ENCODE data around the gene MINPP1.
"Not testable (repeated sequence)": the region's sequence is repeated elsewhere in the genome, so short reads cannot be mapped to it uniquely, and the experiment has no call there.

Gene MINPP1

DNA sequence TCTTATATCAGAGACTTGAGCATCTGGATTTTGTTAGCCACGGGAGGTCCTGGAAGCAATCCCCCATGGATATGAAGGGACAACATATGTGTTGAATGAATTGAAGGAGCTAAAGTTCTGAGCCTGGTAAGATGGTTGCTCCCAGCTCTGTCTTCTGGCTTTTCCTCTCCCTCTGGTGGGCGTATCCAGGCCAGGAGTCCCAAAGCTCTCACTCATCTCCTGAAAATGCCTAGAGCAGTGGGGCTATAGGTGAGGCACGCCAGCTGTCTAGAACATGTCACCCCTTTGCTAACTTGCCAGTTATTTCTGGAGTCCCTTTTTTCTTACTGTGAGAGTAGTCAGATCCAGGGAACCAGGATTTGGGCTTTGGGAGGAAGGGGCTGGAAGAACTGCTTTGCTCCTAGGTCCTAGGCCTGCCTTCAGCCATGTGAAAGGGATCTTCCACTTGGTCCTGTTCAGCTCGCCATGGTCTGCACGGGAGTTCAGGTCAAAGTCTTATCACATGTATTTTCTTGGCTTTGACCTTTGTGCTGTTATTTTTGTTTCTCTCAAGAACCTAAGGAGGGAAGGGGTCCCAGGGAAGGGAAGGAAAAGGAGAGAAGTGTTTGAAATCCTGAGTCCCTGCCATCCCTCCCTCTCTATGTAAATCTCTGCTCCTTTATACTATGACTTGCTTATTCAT lies 73.6 kb downstream of the MINPP1 start:
- no peak for DNase-seq

DNA sequence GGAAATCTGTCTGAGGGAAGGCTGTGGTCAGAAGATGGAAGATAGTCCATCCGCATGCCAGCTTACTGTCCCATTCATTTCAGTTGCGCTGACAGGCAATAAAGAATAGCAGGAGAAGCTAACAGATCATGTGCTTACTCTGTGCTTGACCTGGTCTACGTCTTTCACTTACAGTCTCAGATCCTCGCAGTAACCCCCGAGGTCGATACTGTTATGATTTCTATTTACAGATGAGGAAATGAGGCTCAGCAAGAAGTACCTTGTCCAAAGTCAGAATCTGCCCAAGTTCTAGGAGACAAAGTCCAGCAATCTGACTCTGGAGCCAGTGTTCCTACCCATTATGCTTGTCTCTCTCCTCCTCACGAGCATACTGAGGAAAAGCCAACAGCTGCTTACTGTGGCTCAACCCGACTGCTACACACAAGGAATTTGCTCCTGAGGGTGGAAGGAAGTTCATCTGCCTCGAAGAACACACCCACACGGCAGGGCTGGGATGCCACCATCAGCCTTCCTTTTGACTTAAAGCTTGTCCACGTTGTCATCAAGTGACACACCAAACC lies 74.2 kb downstream of the MINPP1 start:
- DNase-seq: no peak

DNA sequence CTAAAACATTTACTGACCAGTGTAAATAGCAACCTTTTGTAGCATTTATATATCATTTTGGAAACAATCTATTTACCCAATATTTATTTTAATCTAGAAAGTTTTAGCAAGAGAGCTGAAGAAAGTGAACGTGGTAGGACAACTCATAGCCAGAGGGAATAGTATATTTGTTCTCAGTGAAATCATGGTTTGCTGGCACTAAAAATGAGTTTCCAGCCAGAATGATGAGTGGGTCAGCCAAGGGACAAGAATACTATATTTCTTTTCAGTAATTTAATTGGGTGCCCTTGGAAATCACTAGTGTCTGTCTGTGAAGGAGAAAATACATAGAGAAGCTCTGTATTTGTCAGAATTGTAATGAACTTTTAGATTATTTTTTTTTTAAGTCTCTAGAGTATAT lies 74.9 kb downstream of the MINPP1 start:
- DNase-seq: no peak

DNA sequence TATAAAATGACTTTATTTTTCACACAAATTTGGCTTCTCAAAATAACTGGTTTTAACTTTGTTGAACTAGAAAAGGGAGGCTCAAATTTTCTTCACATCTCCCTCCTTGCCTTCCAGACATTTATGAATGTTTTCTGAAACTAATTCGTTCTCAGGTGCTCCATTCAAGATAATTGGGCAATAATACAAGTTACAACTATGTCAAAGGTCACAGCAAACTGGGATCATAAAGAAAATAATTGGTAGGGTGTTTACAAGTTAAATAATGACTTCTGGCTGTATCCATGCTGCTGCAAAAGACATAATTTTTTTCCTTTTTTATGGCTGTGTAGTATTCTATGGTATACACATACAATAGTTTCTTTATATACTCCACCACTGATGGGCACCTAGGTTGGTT lies 75.3 kb downstream of the MINPP1 start:
- DNase-seq: no peak

DNA sequence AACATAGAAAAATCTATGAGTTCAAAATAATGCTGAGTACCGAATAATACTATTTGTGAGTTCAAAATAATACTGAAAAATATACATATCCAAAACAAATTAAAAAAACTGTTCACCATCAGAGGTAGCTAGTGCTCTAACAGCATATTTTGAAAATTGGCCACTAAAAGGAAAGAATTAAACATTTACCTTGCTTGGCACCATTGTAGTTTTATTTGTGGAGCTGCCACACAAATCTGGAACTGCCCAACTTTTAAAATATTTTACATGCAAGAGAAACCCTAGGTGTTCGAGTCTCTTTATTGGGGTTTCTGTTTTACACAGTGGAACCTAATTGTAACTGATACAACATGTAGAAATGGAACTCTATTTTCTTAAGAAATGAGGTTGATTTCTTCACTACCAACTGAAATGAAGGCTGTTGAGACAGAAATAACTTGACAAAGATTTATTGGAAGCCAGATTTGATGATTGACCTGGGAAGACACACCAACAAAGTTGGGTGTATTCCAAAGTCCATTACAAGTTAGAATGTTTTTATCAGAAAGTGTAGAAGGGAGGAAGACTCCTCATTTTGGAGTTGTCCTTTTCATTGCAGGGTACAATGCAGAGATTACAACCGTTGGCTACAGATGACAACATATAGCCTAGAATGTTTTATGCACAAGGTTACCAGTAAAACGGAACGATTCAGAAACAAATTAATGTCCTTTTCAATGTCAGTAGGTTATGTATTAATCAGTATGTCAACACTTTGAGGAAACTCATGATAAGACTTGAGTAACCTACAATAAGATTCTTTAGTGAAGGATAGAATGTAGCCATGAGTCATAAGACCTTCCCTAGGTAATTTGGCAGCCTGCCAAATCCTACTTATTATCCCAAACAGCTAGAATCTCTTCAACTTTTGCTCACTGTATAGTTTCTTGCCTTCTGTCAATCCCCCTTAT lies 81.1 kb downstream of the MINPP1 start:
- DNase-seq: no peak

DNA sequence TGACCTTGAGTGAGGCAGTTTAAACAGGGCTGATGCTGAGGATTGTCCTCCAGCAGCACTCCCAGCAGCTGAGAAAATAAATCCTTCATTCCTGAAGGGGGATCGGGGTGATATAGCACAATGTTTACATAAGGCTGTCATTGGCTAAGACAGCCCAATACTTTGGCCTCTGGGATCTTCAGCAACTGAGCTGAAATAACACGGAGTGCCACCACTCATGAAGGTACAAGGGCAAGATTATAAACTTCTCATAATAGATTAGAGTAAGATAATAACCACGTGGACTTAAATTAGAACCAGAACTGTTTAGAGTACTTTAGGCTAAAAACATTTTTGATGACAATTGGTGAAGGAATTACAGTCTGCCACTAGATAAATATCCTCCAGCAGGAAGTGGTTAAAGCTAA lies 85.0 kb downstream of the MINPP1 start:
- DNase-seq: no peak

DNA sequence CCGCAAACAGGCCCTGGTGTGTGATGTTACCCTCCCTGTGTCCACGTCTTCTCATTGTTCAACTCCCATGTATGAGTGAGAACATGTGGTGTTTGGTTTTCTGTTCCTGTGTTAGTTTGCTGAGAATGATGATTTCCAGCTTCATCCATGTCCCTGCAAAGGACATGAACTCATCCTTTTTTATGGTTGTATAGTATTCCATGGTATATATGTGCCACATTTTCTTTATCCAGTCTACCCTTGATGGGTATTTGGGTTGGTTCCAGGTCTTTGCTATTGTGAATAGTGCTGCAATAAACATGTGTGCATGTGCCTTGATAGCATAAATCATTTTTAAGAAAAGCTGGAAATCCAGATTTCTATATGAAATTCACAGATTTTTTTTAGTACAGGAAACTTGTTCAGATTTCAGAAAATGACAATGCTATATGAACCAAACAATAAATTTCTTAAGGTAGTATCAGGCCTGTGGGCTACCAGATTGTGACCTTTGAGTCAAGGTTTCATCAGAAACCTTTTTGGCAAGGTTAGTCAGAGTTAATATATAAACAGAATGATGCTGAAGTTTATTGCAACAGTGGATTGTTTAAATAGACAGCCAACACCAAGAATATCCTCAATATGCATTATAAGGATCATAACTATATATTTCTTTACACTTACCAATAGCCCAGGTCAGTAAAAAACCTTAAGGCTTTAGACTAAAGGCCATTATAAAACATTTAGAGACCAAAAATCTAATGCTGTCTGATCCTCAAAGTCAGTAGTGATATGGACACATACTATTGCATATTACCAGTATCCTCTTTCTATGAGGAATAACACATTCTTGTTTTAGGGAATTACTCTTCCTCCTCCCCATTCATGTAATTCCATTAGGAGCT lies 86.3 kb downstream of the MINPP1 start:
- no peak for DNase-seq

DNA sequence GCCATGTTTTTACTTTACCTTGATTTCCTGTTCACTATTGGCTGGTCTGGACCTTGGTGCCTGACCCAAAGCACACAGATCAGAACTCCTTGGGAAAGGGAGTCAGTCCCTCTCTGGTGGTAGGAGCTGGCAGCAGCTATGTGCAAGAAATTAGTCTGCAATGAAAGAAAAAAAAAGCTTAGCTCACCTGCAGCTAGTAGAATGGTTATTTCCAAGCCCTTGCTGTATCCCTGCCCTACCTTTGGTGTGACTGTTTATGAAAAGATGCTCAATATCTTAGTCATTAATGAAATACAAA lies 86.8 kb downstream of the MINPP1 start:
- no peak for DNase-seq

DNA sequence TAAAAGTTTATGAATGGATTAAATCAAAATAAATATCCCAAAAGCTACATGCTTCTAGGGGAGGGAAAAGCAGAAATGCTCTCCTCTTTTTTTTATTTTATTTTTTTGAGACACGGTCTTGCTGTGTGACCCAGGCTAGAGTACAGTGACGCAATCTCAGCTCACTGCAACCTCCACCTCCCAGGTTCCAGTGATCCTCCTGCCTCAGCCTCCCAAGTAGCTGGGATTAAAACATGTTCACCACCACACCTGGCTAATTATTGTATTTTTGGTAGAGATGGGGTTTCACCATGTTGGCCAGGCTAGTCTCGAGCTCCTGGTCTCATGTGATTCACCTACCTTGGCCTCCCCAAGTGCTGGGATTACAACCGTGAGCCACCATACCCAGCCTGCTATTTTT lies 88.2 kb downstream of the MINPP1 start:
- not testable (repeated sequence) for DNase-seq

DNA sequence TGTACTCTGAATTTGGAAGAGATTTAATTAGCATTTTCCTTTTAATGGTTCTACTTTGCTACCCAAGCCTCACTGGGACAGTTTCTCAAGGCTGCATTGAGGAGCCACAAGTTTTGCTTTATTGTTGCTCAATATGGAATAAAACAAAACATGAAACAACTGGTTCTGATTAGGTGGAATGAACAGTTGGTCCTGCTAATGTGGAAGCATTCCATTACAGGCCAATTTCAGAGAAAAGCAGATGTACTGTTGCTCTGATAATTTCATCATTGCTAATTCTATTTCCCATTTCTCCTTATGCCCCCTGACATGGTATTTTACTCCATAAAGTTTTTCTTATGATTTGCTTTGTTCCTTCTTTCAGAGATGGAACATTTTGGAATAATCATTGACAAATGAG lies 89.0 kb downstream of the MINPP1 start:
- DNase-seq: no peak

DNA sequence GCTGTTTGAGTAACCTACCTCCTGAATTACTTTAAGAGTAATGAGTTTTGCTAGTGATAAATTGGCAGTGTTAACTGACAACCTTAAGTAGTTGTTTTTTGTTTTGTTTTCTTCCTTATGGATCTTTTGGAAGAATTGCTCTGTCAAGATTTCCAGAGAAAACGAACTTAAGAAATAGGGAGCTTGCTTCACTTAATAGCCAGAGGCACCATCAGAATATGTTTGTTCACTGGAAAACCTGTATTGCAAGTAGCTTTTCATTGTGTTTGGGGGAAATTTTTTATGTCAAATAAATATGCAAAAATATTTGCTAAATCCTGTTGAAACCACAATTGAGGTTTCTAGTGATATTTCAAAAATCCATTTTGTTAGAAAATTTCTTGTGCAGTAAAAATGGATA lies 89.5 kb downstream of the MINPP1 start:
- no peak for DNase-seq

DNA sequence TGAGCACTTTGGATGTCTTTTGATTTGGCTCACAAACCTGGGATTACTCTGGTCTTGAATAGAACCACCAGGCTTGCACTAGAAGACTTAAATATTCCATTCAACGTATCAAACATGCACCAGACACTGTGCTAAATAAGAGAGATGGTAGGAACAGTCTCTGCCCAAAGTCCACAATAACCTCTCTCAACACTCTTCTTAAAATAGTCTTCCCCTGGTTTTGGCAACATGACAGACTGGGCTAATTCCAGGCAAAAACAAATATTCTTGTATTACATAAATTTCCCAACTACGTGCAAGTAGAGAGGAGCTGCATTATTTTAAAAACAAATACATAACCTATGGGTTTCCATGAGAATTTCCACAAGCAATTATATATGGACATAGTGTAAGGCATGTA lies 90.2 kb downstream of the MINPP1 start:
- no peak for DNase-seq

DNA sequence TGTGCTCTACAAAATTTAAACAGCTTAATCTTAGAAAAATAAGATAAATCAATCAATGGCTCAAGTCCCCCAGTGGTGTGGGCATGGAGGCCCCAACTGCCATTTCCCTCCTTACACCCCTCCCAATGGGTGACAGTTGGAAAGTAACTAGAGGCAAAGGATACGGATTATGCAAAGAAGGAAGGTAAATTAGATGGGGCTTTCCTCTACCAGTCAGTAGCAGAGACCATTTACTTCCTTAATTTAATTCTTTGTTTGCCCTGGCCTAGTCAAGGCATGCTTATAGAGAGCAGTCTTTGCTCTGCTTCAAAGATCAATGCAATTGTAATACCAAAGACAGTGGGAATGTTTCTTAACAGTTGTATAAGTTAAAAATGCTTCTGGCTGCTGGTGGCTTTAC lies 91.7 kb downstream of the MINPP1 start:
- no peak for DNase-seq

DNA sequence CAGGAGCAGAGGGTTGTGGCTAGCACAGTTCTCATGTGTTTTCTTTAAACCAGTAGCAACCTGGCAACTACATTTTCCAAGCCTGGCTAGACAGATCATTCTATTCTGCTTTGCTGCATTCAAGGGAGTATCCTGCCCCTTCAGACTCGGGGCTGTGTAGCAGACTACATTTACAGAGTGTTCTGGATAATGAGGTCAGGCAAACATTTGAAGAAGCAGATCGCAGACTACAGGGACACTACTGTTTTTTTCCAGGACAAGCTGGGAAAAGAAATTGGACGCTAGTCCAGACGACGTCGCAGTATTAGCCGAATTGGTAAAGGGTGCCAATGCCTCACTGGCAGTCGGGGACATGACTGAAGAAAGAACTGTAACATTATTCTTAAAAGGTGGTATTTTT lies 94.0 kb downstream of the MINPP1 start:
- DNase-seq: no peak

DNA sequence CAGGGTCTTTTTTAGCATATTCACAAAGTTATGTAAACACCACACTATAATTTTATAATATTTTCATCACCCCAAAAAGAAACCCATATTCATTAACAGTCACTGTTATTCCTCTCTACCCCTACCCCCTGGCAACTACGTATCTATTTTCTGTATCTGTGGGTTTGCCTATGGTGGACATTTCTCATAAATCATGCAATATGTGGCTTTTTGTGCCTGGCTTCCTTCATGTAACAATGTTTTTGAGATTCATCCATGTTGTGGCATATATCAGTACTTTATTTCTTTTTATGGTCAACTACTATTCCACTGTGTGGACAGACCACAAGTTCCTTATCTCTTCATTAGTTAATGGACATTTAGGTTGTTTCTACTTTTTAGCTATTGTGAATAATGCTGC lies 95.9 kb downstream of the MINPP1 start:
- no peak for DNase-seq
